Stimulated activated CD4-positive, alpha-beta T cell treated with anti-CD3 and anti-CD28 coated beads, Interleukin-1b, Interleukin-23, amount 100 ng/mL, for 24 hours (primary cell): Measurements from ENCODE around the gene ELOVL5.

Experiments used
- DNase-seq, 4 experiments: peaks; one replicate each; pipeline ENCODE4 v3.0.0-alpha.2; 2020; ENCODE audit warnings: low read depth in 4 of 4, low spot score in 1 of 4

ELOVL5 gene

DNA sequence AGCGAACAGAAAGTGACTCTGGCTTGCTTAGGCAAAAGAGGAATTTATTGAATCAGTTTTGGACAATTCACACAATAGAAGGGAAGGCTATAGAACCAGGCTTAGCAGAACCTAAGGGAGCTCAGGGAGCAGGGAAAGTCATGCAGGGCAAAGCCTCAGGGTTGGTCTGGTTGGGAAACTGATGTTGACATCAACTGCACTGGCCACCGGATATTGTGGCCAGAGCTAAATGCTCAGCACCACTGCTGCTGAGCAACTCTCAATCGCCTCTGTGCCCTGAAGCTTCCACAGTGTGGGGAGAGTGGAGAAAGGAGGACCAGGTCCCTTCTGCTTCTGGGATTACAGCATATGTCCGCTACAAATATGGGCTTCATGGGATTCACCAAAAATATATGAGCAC lies 106.8 kb downstream of the ELOVL5 start:
- no peak for DNase-seq

DNA sequence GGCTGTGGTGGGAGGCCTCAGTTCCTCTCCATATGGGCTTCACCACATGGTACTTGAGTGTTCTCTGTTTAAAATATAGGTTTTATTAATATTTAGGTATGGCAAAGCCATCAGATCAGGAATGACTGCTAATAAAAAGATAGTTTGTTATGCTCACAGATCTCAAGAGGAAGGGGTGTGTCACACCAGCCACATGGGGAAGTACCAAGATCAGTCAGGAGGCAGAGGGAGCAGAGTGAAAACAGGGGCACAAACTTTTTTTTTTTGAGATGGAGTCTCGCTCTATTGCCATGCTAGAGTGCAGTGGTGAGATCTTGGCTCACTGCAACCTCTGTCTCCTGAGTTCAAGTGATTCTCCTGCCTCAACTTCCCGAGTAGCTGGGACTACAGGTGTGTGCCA lies 108.0 kb downstream of the ELOVL5 start:
- DNase-seq, result no peak

DNA sequence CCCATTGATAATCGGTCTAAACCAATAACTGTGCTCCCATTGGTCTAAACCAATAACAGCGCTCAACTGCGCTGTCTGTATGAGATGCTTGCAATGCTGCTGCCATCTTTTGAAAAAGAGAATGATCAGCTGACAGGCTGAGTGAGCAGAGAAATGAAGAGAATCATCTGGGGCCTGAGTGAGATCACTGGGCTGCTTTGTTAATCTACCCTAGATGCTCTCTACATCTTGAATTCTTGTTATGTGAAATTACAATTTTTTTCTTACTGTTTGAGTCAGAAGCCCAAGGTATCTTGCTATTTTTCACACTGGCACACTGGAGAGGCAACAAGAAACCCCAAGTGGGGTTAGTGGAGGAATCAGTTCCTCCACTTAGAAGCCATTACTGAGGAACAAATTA lies 108.6 kb downstream of the ELOVL5 start:
- DNase-seq, result no peak

DNA sequence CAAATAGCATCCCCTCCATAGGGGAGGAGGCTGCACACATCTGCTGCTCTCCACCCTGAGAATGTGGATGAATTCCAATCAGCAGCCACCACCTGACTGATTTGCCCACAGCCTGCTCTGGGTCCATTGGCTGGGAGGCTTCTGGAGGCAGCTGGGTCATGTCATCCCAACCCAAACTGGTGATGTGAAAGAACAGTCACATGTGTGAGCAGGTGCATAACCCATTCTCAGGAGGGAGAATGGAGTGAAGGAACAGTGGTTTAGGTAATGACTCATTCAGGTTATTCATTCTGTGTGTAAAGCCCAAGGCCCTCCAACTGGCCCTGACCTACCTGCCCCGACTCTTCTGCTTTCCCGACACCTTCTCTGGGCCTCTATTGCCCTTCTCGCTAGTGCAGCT lies 109.2 kb downstream of the ELOVL5 start:
- DNase-seq, result no peak

DNA sequence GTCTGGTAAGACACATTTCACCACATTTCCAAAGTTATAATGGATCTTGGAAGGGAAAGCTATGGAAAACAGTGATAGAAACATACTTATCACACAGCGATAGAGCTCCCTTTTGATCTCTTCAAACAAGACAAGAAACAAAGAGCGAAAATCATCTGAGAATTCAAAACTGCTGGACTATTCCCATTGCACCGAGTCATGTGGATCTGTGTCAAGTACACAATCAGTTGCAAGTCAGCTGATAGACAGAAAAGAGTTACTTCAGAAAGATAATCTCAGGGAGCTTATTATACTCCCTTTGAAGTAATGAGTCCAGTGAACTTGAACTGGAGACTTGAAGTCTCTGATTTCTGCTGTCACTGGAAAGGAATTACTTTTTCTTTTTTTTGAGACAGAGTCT lies 110.4 kb downstream of the ELOVL5 start:
- no peak for DNase-seq

DNA sequence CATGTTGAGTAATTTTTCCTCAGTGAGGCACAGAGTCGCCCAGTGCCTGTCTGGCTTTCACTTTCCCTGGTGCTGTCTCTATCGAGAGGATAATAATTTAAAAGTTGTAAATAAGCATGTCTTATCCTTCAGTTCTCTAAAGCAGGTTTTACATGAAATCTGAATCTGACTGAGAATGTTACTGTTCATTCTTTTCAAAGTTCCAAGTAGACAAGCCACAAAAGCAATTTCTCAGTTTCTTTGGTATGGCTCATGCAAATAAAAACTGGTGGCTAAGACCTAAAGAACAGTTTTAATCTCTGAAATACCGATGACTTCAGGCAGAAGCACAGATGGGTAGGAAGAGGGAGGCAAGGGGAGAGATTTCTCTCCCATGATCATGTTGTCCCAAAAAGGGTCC lies 112.5 kb downstream of the ELOVL5 start:
- DNase-seq, result no peak

DNA sequence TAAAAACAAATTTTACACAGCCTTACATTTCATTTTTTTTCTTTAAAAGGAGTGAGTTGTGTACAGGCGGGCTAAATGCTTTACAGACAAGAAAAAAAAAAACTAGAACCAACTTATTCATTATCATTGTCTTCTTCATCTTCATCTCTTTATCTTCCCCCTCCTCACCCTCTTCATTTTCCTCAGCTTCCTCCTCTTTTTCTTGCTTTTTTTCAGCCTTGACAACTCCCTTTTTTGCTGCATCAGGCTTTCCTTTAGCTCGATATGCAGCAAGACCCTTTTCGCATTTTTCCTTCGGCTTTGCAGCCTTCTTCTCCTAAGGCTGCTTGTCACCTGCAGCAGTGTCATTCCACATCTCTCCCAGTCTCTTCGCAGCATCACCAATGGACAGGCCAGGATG lies 113.2 kb downstream of the ELOVL5 start:
- no peak for DNase-seq

DNA sequence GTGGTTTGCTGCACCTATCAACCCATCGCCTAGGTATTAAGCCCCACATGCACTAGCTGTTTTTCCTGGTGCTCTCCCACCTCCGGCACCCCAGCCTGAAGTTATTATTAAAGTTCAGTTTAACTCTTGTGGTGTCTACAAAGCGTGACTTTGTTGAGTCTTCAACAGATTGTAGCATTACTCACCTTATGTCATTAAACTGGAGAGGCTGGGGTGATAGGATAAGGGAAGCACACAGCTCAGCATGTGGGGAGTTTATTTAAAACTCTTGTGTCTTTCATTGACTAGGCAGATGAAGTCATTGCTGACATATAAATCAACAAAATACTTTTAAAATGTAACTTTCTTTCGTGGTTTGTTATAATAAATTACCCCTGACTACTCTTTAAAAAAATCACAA lies 115.4 kb downstream of the ELOVL5 start:
- no peak for DNase-seq

DNA sequence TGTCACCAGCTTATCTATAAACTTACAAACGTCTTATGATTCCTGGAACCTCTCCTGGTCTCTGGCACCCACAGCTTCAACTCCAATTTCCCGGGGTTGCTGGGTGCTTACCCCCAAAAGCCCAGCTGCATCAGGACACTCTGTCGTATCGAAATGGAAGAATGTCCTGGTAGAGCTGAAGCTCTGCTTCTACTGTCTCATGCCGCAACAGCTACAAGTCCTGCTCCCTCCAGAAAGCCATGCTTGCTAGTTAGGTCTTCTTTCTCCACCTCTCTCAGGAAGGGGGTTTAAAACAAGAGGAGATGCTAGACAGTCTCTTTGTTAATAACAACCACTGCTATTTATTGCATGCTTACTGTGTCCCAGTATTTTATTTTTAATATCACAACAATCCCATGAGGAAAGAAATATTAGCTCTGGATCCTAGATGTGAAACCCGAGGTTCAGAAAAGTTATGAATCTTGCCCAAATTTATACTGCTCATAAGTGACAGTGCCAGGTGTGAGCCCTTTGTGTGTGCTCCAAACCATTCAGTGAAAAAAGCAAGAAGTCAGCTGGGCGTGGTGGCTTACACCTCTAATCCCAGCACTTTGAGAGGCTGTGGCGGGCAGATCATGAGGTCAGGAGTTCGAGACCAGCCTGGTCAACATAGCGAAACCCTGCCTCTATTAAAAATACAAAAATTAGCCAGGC lies 117.8 kb downstream of the ELOVL5 start:
- DNase-seq, result no peak

DNA sequence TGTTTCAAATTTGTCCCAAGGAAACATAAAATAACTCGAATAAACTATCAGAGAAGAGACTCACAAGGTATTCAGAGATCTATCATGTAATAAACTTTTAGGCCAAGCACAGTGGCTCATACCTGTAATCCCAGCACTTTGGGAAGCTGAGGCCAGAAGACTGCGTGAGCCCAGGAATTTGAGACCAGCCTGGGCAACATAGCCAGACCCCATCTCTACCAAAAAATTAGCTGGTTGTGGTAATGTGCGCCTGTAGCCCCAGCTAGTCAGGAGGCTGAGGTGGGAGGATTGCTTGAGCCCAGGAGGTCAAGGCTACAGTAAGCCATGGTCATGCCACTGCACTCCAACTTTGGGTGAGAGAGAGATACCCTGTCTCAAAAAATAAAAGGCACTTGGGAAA lies 120.9 kb downstream of the ELOVL5 start:
- no peak for DNase-seq

DNA sequence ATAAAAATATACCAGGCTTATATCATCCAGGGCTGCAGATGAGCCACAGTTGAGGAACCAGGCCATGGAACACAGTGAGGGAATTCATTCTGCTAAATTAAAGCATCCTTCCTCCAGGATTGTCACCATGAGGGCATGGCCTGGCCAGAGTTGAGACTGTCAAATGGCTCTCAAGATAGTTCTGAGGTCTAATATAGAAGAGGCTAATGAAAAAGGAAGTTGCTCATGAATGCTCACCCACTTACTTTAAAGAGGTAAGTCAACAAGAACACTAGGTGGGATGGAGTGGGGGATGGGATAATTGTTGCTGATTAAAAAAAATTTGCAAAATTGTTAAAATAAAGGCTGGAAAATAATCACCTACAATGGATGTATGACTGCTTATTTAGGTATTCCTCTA lies 128.1 kb downstream of the ELOVL5 start:
- DNase-seq, result no peak
